Gastrocnemius medialis (tissue), 4 donors: ENCODE data around the gene GALNT18. TPM values are rescaled to one million over a fixed set of nuclear protein-coding genes. Genes with fewer than 3 reads are reported as not detected.

Experiments used
- ATAC-seq, 2 donors: fragments of 150-250 bp; one replicate each; pipeline ENCODE4 v1.9.1; 2016
- DNase-seq, 2 donors: peaks; one replicate each; pipeline ENCODE4 v3.0.0-alpha.2; 2019
- H3K27ac ChIP-seq, 4 donors: fragments of 200-600 bp; sonication (generic); 1 replicate in 1 of 4; 2 replicates in 3 of 4; pipeline ENCODE4 v1.5.1; 2016 to 2018; ENCODE audit warnings: mild to moderate bottlenecking in 2 of 4, moderate library complexity in 1 of 4
- H3K27me3 ChIP-seq, 3 donors: fragments of 200-600 bp; sonication (generic) in 2 of 3; 1 replicate in 1 of 3; 2 replicates in 2 of 3; pipeline versions ENCODE4 v1.5.1 to v1.6.0; 2016 to 2019; ENCODE audit warnings: mild to moderate bottlenecking in 1 of 3, moderate library complexity in 1 of 3
- H3K36me3 ChIP-seq, 2 donors: fragments of 200-600 bp; sonication (generic) in 1 of 2; one replicate each; pipeline ENCODE4 v1.5.1; 2017 to 2018
- H3K4me1 ChIP-seq, 2 donors: fragments of 200-600 bp; sonication (generic) in 1 of 2; one replicate each; pipeline ENCODE4 v1.5.1; 2016 to 2017; ENCODE audit warnings: mild to moderate bottlenecking in 2 of 2
- H3K4me3 ChIP-seq, 4 donors: fragments of 200-600 bp; sonication (generic) in 3 of 4; 1 replicate in 1 of 4; 2 replicates in 3 of 4; pipeline ENCODE4 v1.5.1; 2016 to 2019; ENCODE audit warnings: mild to moderate bottlenecking in 2 of 4
- H3K9me3 ChIP-seq, 3 donors: fragments of 200-600 bp; sonication (generic) in 2 of 3; 1 replicate in 1 of 3; 2 replicates in 2 of 3; pipeline ENCODE4 v1.5.1; 2016 to 2019
- POLR2A ChIP-seq, 2 donors: fragments of 450-650 bp; IDR thresholded peaks; one replicate each; pipeline ENCODE4 v1.6.1; 2017; ENCODE audit warnings: antibody characterized with exemption in 2 of 2, mild to moderate bottlenecking in 2 of 2, moderate library complexity in 2 of 2
- in situ Hi-C, 4 donors: fragments of 200-750 bp; cut with MboI; loops; one replicate each; pipeline versions ENCODE4 v1.15.0 to v1.8.0; 2017; ENCODE audit warnings: low sequenced_read_pairs in 4 of 4
- intact Hi-C: fragments of 100-400 bp; cut with DNase I; formaldehyde crosslinking; loops from one replicate; pipeline ENCODE4 v1.15.1; 2023; ENCODE audit warnings: low total_unique reads
- total RNA-seq, 4 donors: library from RNA; depleted of rRNA; stranded (reverse); fragments of >200 nt; gene quantifications; one replicate each; pipeline versions ENCODE4 v1.1.0 to v1.2.3, GENCODE V29; 2016
- TF ChIP-seq, protein P1 (sequence below), 5 experiments: fragments of 450-650 bp in 3 of 5; fragments of 200-600 bp in 2 of 5; sonication (generic) in 2 of 5; IDR thresholded peaks in 4 of 5; conservative IDR thresholded peaks in 1 of 5; 1 replicate in 4 of 5; 2 replicates in 1 of 5; pipeline ENCODE4 v1.5.1; 2016 to 2019; ENCODE audit warnings: antibody characterized with exemption in 5 of 5, mild to moderate bottlenecking in 3 of 5, moderate library complexity in 3 of 5

The GALNT18 gene
- total RNA-seq, 4 donors from 2014 or later, result 10.5 to 29.2 (median 11.2) TPM

DNA sequence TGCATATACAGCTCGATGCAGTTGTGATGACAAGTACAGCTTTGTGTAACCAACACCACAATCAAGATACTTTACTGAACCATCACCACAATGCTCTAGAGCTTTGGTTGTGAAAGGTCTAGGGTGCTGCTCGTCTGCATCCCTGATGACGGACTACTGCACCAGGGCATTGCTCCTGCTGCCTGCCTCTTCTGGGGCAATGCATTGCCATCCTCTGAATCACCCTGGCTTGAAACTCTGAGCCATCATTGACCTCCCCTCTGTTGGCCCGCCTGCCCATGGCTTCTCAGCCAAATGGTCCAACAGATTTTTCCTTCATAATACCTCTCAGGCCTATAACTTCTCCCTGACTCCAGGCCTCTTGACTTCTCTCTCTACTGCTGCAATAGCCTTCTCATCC is 191.4 kb downstream of the GALNT18 start:
- Histone ChIP-seq H3K4me3 (no peak overlapping the region), H3K9me3 (no peaks in the 10 kb centered on the region), H3K27me3 (no peaks in the 10 kb centered on the region), H3K27ac (no peak overlapping the region), H3K4me1 (peaks cover 21 to 28% of the 10 kb centered on the region in 2 donors), H3K36me3 (no peaks in the 10 kb centered on the region)
- ATAC-seq (no peak), DNase-seq (no peak)
- intact Hi-C loops (no loop called here), in situ Hi-C loops (no loop called here)
- TF ChIP-seq POLR2A (IDR thresholded peaks at IDR 0.05), result no peak
- TF ChIP-seq, protein P1, sequence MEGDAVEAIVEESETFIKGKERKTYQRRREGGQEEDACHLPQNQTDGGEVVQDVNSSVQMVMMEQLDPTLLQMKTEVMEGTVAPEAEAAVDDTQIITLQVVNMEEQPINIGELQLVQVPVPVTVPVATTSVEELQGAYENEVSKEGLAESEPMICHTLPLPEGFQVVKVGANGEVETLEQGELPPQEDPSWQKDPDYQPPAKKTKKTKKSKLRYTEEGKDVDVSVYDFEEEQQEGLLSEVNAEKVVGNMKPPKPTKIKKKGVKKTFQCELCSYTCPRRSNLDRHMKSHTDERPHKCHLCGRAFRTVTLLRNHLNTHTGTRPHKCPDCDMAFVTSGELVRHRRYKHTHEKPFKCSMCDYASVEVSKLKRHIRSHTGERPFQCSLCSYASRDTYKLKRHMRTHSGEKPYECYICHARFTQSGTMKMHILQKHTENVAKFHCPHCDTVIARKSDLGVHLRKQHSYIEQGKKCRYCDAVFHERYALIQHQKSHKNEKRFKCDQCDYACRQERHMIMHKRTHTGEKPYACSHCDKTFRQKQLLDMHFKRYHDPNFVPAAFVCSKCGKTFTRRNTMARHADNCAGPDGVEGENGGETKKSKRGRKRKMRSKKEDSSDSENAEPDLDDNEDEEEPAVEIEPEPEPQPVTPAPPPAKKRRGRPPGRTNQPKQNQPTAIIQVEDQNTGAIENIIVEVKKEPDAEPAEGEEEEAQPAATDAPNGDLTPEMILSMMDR (IDR thresholded peaks at IDR 0.05 in 4 of 5, conservative IDR thresholded peaks at IDR 0.05 in 1 of 5), result no peak

GRCh38 chr11:11428714-11429113 is 193.1 kb downstream of the GALNT18 start:
- Histone ChIP-seq H3K36me3 (no peaks in the 10 kb centered on the region), H3K9me3 (no peaks in the 10 kb centered on the region), H3K4me3 (no peak overlapping the region), H3K4me1 (peaks cover 21 to 28% of the 10 kb centered on the region in 2 donors), H3K27ac (no peak overlapping the region), H3K27me3 (no peaks in the 10 kb centered on the region)
- TF ChIP-seq, protein P1 (IDR thresholded peaks at IDR 0.05 in 4 of 5, conservative IDR thresholded peaks at IDR 0.05 in 1 of 5), result no peak
- TF ChIP-seq POLR2A (IDR thresholded peaks at IDR 0.05), result no peak
- DNase-seq (no peak), ATAC-seq (no peak)
- intact Hi-C loops (no loop called here), in situ Hi-C loops (no loop called here)

DNA sequence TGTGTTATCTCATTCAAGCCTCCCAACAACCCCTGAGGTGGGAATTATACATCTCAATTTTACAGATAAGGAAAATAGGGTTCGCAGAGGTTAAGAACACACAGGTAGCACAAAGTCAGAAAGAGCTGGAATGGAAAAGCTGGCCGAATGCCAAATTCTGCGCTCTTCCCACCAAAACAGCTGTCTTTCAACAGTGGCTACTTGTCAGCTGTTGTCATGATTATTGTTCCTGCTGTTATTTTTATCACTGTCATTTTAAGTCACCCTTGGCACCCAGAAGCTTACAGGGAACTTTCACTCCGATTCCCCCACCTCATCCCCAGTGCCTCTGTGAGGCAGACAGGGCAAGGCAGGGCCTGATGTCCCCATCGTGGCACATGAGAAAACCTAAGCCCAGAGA is 194.3 kb downstream of the GALNT18 start:
- in situ Hi-C loops, result no loop called here
- Histone ChIP-seq H3K36me3 (no peaks in the 10 kb centered on the region), H3K9me3 (no peaks in the 10 kb centered on the region), H3K27me3 (no peaks in the 10 kb centered on the region), H3K27ac (peak overlapping the region; percentile 15 to 72 (median 54)), H3K4me3 (no peak overlapping the region), H3K4me1 (peaks cover 21 to 33% of the 10 kb centered on the region in 2 donors)
- ATAC-seq (peak; percentile 66 to 74), DNase-seq (no peak)
- intact Hi-C loops, result no loop called here
- TF ChIP-seq POLR2A (IDR thresholded peaks at IDR 0.05), result no peak
- TF ChIP-seq, protein P1 (IDR thresholded peaks at IDR 0.05 in 4 of 5, conservative IDR thresholded peaks at IDR 0.05 in 1 of 5), result no peak

DNA sequence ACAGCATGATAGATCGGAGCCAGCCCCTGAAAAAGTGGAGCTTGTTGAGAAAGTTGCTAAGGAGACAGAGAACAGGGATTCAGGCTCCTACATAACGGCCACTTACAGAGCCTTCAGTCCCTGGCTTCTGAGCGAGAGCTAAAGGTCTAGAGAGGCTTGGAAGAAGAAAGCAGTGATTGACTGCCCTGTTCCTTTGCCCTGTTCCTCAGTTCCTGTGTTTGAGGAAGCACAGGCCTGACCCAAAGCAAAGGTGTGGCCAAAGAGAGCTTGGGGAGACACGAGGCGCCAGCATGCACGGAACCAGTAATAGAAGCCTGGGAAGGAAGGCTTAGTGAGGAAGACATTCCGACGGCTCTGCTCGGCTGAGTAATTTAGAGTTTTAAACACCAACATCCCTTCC is 194.7 kb downstream of the GALNT18 start:
- Histone ChIP-seq H3K27ac (peak overlapping the region; percentile 15 to 72 (median 54)), H3K27me3 (no peaks in the 10 kb centered on the region), H3K4me1 (peaks cover 25 to 37% of the 10 kb centered on the region in 2 donors), H3K4me3 (no peak overlapping the region), H3K9me3 (no peaks in the 10 kb centered on the region), H3K36me3 (no peaks in the 10 kb centered on the region)
- intact Hi-C loops, result no loop called here
- DNase-seq (no peak), ATAC-seq (peak; percentile 53 to 63)
- in situ Hi-C loops, result no loop called here
- TF ChIP-seq, protein P1 (IDR thresholded peaks at IDR 0.05 in 4 of 5, conservative IDR thresholded peaks at IDR 0.05 in 1 of 5), result no peak
- no peak for TF ChIP-seq POLR2A (IDR thresholded peaks at IDR 0.05)
